Suprapubic skin (tissue), 4 donors: ENCODE results near the gene MED12L.

Experiments used
- POLR2A ChIP-seq, 2 donors: fragments of 450-650 bp; IDR thresholded peaks; one replicate each; pipeline ENCODE4 v1.6.1; 2017; ENCODE audit warnings: antibody characterized with exemption in 2 of 2, mild to moderate bottlenecking in 2 of 2, moderate library complexity in 2 of 2
- POLR2AphosphoS5 ChIP-seq, 3 donors: sonication (generic); formaldehyde crosslinking; IDR thresholded peaks; one replicate each; pipeline ENCODE4 v1.6.1; 2017; ENCODE audit warnings: antibody characterized with exemption in 3 of 3

DNA sequence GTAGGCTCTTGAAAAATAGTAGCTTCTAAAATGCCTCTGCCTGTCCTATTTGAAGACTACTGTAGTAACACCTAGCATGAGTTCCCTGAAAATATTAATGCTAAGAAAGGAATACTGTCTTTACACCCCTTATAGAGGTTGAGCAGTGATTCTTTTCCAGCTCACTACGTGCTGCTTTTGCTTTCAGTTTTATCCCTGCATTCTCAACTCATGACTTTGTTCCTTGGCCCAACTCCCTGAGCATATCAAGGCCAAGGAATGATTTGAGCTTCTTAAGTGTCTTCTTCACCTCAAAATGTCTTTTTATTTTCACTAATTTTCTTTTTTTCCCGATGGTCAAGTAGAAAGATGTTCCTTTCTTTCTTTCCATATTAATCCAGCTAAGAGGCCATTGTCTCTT is 260.4 kb downstream of the MED12L start:
- TF ChIP-seq POLR2A (IDR thresholded peaks at IDR 0.05) (no peak), POLR2AphosphoS5 (IDR thresholded peaks at IDR 0.05) (no peak)
